GM12878 (cell line): ENCODE data around the gene PNPO. TPM values are rescaled to one million over a fixed set of nuclear protein-coding genes. Genes with fewer than 3 reads are reported as not detected.

Experiments
- ATAC-seq: fragments of 200-7000 bp; cut with Tn5 transposase; 3 replicates; pipeline ENCODE4 v1.9.1; 2020; ENCODE audit warnings: mild to moderate bottlenecking, moderate library complexity
- BruUV-seq: library from RNA; stranded (reverse); fragments of 400-500 nt; replicated peaks from 2 replicates; lab custom pipeline; 2021; lab: Mats Ljungman, UMichigan
- CTCF ChIA-PET: fragments of 300-600 bp; sonication (Branson Sonifier 250); formaldehyde crosslinking; extraction: SDS; loops from one replicate; lab custom pipeline; 2021; ENCODE audit warnings: inconsistent platforms; lab: Yijun Ruan, JAX
- POLR2A ChIA-PET: fragments of 350-600 bp; formaldehyde crosslinking; extraction: SDS; loops from one replicate; lab custom pipeline; 2021; ENCODE audit warnings: inconsistent platforms; lab: Charles Lee
- RAD21 ChIA-PET: fragments of 300-600 bp; sonication (Branson Sonifier 250); formaldehyde crosslinking; loops from one replicate; lab custom pipeline; 2023; ENCODE audit warnings: antibody characterized with exemption; ENCODE audit not compliant: unreplicated experiment; lab: Charles Lee
- SMC1A ChIA-PET: fragments of 300-600 bp; sonication (Branson Sonifier 250); formaldehyde crosslinking; loops from one replicate; lab custom pipeline; 2023; ENCODE audit not compliant: unreplicated experiment, uncharacterized antibody; lab: Charles Lee
- DNase-seq: peaks from one replicate; pipeline ENCODE4 v3.0.0-alpha.2; 2011; ENCODE audit warnings: low read depth, low spot score
- FAIRE-seq: peaks from 3 replicates; lab custom pipeline; 2011; peaks lifted over from hg19 to GRCh38; lab: Jason Lieb, UNC
- H2AFZ ChIP-seq: 2 replicates; pipeline ENCODE4 v1.6.0; 2011; ENCODE audit warnings: low read depth, low read length, control low read depth; ENCODE audit not compliant: control insufficient read depth
- H3K27ac ChIP-seq: 2 replicates; pipeline ENCODE4 v1.5.1; 2011; ENCODE audit warnings: control low read depth; ENCODE audit not compliant: control insufficient read depth, insufficient read depth
- H3K27me3 ChIP-seq, 2 experiments: replicated peaks in 1 of 2; 2 replicates each; pipeline versions ENCODE4 v1.6.0 to v1.6.1; 2011; ENCODE audit warnings: low read length in 1 of 2; ENCODE audit not compliant: control insufficient read depth in 2 of 2, insufficient read depth in 2 of 2
- H3K36me3 ChIP-seq, 2 experiments: 2 replicates each; pipeline ENCODE4 v1.5.1; 2011; ENCODE audit warnings: low read length in 1 of 2; ENCODE audit not compliant: control insufficient read depth in 2 of 2, insufficient read depth in 2 of 2
- H3K4me1 ChIP-seq: 2 replicates; pipeline ENCODE4 v1.6.1; 2011; ENCODE audit warnings: mild to moderate bottlenecking, low read length, moderate library complexity, mixed read lengths; ENCODE audit not compliant: control insufficient read depth, insufficient read depth
- H3K4me2 ChIP-seq: 2 replicates; pipeline ENCODE4 v1.6.0; 2011; ENCODE audit warnings: control low read depth; ENCODE audit not compliant: control insufficient read depth, insufficient read depth
- H3K4me3 ChIP-seq: fragments of 200-600 bp; sonication (generic); 2 replicates; pipeline ENCODE4 v1.5.1; 2016
- H3K79me2 ChIP-seq: 2 replicates; pipeline ENCODE4 v1.6.0; 2011; ENCODE audit warnings: low read length; ENCODE audit not compliant: control insufficient read depth, insufficient read depth
- H3K9ac ChIP-seq: 2 replicates; pipeline ENCODE4 v1.8.0; 2011; ENCODE audit warnings: low read length, control low read depth, mixed read lengths; ENCODE audit not compliant: control insufficient read depth, insufficient read depth
- H3K9me3 ChIP-seq: replicated peaks from 3 replicates; pipeline ENCODE4 v1.5.1; 2011; ENCODE audit warnings: mild to moderate bottlenecking, low read length; ENCODE audit not compliant: control insufficient read depth, insufficient read depth
- H4K20me1 ChIP-seq: 2 replicates; pipeline ENCODE4 v1.6.0; 2011; ENCODE audit not compliant: control insufficient read depth, insufficient read depth
- BCL11A ChIP-seq: IDR thresholded peaks from 2 replicates; pipeline ENCODE4 v1.6.1; 2011; ENCODE audit warnings: low read depth, low read length
- BCLAF1 ChIP-seq: fragments of 450-650 bp; IDR thresholded peaks from 2 replicates; pipeline ENCODE4 v1.6.1; 2017; ENCODE audit warnings: antibody characterized with exemption, mild to moderate bottlenecking, moderate library complexity
- E2F8 ChIP-seq: fragments of 450-650 bp; IDR thresholded peaks from 2 replicates; pipeline ENCODE4 v1.6.1; 2018; ENCODE audit warnings: mild to moderate bottlenecking, low read depth, moderate library complexity; ENCODE audit not compliant: partially characterized antibody
- EGR1 ChIP-seq, 2 experiments: IDR thresholded peaks; 1 replicate in 1 of 2; 2 replicates in 1 of 2; pipeline ENCODE4 v1.6.1; 2011 to 2012; ENCODE audit warnings: low read depth in 2 of 2, low read length in 2 of 2, borderline replicate concordance in 1 of 2, mild to moderate bottlenecking in 1 of 2, moderate library complexity in 1 of 2
- IKZF2 ChIP-seq, 2 experiments: fragments of 450-650 bp; IDR thresholded peaks; 2 replicates each; pipeline ENCODE4 v1.6.1; 2017; ENCODE audit warnings: mild to moderate bottlenecking in 2 of 2, moderate library complexity in 2 of 2
- IRF4 ChIP-seq: IDR thresholded peaks from 2 replicates; pipeline ENCODE4 v1.6.1; 2011; ENCODE audit warnings: low read depth, low read length
- KDM1A ChIP-seq: fragments of 200-600 bp; sonication (generic); IDR thresholded peaks from 2 replicates; pipeline ENCODE4 v1.6.1; 2016; ENCODE audit warnings: borderline replicate concordance
- MLLT1 ChIP-seq: fragments of 450-650 bp; IDR thresholded peaks from 2 replicates; pipeline ENCODE4 v1.6.1; 2016; ENCODE audit warnings: mild to moderate bottlenecking
- STAT3 ChIP-seq: IDR thresholded peaks from 2 replicates; pipeline ENCODE4 v1.6.1; 2011; ENCODE audit warnings: low read depth, low read length, improper control_type of control experiment
- WRNIP1 ChIP-seq: IDR thresholded peaks from 2 replicates; pipeline ENCODE4 v1.6.1; 2011; ENCODE audit warnings: low read depth, low read length, improper control_type of control experiment, borderline replicate concordance
- ZBTB11 ChIP-seq: fragments of 450-650 bp; formaldehyde crosslinking; IDR thresholded peaks from 2 replicates; pipeline ENCODE4 v1.5.0; 2022; ENCODE audit warnings: mild to moderate bottlenecking, missing genetic modification characterization
- WGBS: methylation state at CpG from one replicate; pipeline ENCODE4 v1.1.6; 2016; ENCODE audit warnings: low lambda C conversion rate; ENCODE audit not compliant: insufficient replicate concordance, insufficient coverage; ENCODE audit errors: missing lambda C conversion rate; 5-methylcytosine and 5-hydroxymethylcytosine counted together
- in situ Hi-C: fragments of 300-500 bp; cut with MboI; formaldehyde crosslinking; loops from 9 replicates; pipeline ENCODE4 v1.14.3; 2018; ENCODE audit warnings: mixed read lengths
- intact Hi-C: fragments of 100-400 bp; cut with micrococcal nuclease; formaldehyde crosslinking; loops from one replicate; pipeline ENCODE4 v1.14.2; 2022; ENCODE audit not compliant: unreplicated experiment
- polyA plus RNA-seq, 11 experiments: library from polyadenylated mRNA; depleted of rRNA in 4 of 11; unstranded in 6 of 11; stranded (reverse) in 5 of 11; fragments of >200 nt; fragmentation: Nextera tagmentation in 4 of 11; fragmentation: Illumina TruSeq in 1 of 11; extraction: Ambion mirVana in 4 of 11; extraction: Trizol in 1 of 11; gene quantifications; 1 replicate in 1 of 11; 2 replicates in 10 of 11; pipeline versions ENCODE4 v1.2.1 to v1.2.3, GENCODE V29; 2011 to 2016; ENCODE audit warnings: inconsistent platforms in 2 of 11, missing spikeins in 2 of 11, low read depth in 1 of 11
- total RNA-seq, 4 experiments: library from RNA; depleted of rRNA in 3 of 4; stranded (reverse); fragments of >200 nt in 3 of 4; fragmentation: Illumina TruSeq in 1 of 4; extraction: Trizol in 1 of 4; gene quantifications; 2 replicates each; pipeline versions ENCODE4 v1.2.1 to v1.2.3, GENCODE V29; 2013 to 2021
- TF ChIP-seq, protein P1 (sequence below): fragments of 450-650 bp; IDR thresholded peaks from 2 replicates; pipeline ENCODE4 v1.6.1; 2014; ENCODE audit warnings: mild to moderate bottlenecking

The PNPO gene
- total and polyA plus RNA-seq, 10 of the 15 experiments (the other 5 are each of a cell fraction or from before 2014, with no cell fraction given) = 13.9 to 52.6 (median 37.3) TPM

- Histone ChIP-seq H3K79me2 (peaks cover 2% of the 10 kb centered on the region; the same call in 1 of the 2 replicates), H3K9me3 (no peaks in the 10 kb centered on the region), H4K20me1 (no peaks in the 10 kb centered on the region), H3K36me3 (no peaks in the 10 kb centered on the region; a peak in 1 of 4 replicates), H3K27me3 (no peaks in the 10 kb centered on the region), H3K27ac (no peak overlapping the region), H3K4me2 (no peak overlapping the region), H2AFZ (no peak overlapping the region), H3K9ac (no peak overlapping the region), H3K4me1 (peaks cover 17% of the 10 kb centered on the region), H3K4me3 (no peak overlapping the region)
- 100% methylated on average over 1 of the region's 1 CpG for WGBS
- FAIRE-seq (no peak), ATAC-seq (no peak), DNase-seq (no peak)
- in situ Hi-C loops = no loop called here
- ChIA-PET RAD21 (no interaction called here), SMC1A (no interaction called here), CTCF (interaction anchor here (1.0 to 8.3 kb wide), 5 partner anchors 16 to 91 kb away, joined by 3 to 89 read pairs (median 5); no protein-coding TSS in a partner anchor), POLR2A (no interaction called here)
- BruUV-seq = no TSS peak
- intact Hi-C loops = no loop called here
- TF ChIP-seq E2F8 (no peak), IRF4 (no peak), BCLAF1 (no peak), BCL11A (no peak), EGR1 (IDR thresholded peaks at IDR 0.05; ENCODE audit: borderline replicate concordance in 1 of 2, low read depth in 2 of 2, low read length in 2 of 2) (no peak), WRNIP1 (no peak), KDM1A (no peak), STAT3 (no peak), ZBTB11 (no peak), MLLT1 (no peak), IKZF2 (IDR thresholded peaks at IDR 0.05) (no peak)
- TF ChIP-seq, protein P1, sequence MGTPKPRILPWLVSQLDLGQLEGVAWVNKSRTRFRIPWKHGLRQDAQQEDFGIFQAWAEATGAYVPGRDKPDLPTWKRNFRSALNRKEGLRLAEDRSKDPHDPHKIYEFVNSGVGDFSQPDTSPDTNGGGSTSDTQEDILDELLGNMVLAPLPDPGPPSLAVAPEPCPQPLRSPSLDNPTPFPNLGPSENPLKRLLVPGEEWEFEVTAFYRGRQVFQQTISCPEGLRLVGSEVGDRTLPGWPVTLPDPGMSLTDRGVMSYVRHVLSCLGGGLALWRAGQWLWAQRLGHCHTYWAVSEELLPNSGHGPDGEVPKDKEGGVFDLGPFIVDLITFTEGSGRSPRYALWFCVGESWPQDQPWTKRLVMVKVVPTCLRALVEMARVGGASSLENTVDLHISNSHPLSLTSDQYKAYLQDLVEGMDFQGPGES = no peak
These were observed 6.5 kb upstream of the PNPO start for GRCh38 chr17:47934856-47935255.
